GM19035 (cell line): Measurements from ENCODE around the gene SPATA13.
"Not testable (repeated sequence)": the region's sequence is repeated elsewhere in the genome, so short reads cannot be mapped to it uniquely, and the experiment has no call there.

Experiments
- ATAC-seq: cut with Tn5 transposase; IDR thresholded peaks from one replicate; pipeline ENCODE4 v1.9.1; 2021; ENCODE audit not compliant: unreplicated experiment

Gene SPATA13

GRCh38 chr13:24192811-24193162 lies 32.3 kb downstream of the SPATA13 start:
- ATAC-seq = no peak

- ATAC-seq = no peak
These were observed 33.9 kb downstream of the SPATA13 start for GRCh38 chr13:24194447-24194846.

- ATAC-seq = no peak
These were observed 35.1 kb downstream of the SPATA13 start for GRCh38 chr13:24195626-24196025.

GRCh38 chr13:24196593-24197197 lies 36.2 kb downstream of the SPATA13 start:
- ATAC-seq = no peak

GRCh38 chr13:24199016-24199415 lies 38.5 kb downstream of the SPATA13 start:
- ATAC-seq = no peak

GRCh38 chr13:24202215-24202614 lies 41.7 kb downstream of the SPATA13 start:
- ATAC-seq = no peak

- ATAC-seq = no peak
These were observed 42.8 kb downstream of the SPATA13 start for GRCh38 chr13:24203273-24203672.

- no peak for ATAC-seq
These were observed 43.3 kb downstream of the SPATA13 start for GRCh38 chr13:24203811-24204210.

- not testable (repeated sequence) for ATAC-seq
These were observed 44.6 kb downstream of the SPATA13 start for GRCh38 chr13:24205076-24205475.

GRCh38 chr13:24207841-24208667 lies 47.5 kb downstream of the SPATA13 start:
- no peak for ATAC-seq

GRCh38 chr13:24209138-24209537 lies 48.6 kb downstream of the SPATA13 start:
- ATAC-seq = no peak

- no peak for ATAC-seq
These were observed 51.7 kb downstream of the SPATA13 start for GRCh38 chr13:24212254-24212653.

- no peak for ATAC-seq
These were observed 52.2 kb downstream of the SPATA13 start for GRCh38 chr13:24212674-24213073.

GRCh38 chr13:24213932-24214331 lies 53.4 kb downstream of the SPATA13 start:
- ATAC-seq = no peak

- no peak for ATAC-seq
These were observed 54.0 kb downstream of the SPATA13 start for GRCh38 chr13:24214528-24214927.

- peak; percentile 42 for ATAC-seq
These were observed 54.6 kb downstream of the SPATA13 start for GRCh38 chr13:24215126-24215525.

GRCh38 chr13:24215732-24216131 lies 55.2 kb downstream of the SPATA13 start:
- no peak for ATAC-seq

- no peak for ATAC-seq
These were observed 55.7 kb downstream of the SPATA13 start for GRCh38 chr13:24216176-24216575.

- ATAC-seq = not testable (repeated sequence)
These were observed 56.3 kb downstream of the SPATA13 start for GRCh38 chr13:24216779-24217178.

- ATAC-seq = no peak
These were observed 57.2 kb downstream of the SPATA13 start for GRCh38 chr13:24217601-24218281.

GRCh38 chr13:24218338-24218737 lies 57.8 kb downstream of the SPATA13 start:
- no peak for ATAC-seq

- no peak for ATAC-seq
These were observed 58.5 kb downstream of the SPATA13 start for GRCh38 chr13:24218977-24219376.
